ENCODE results near the gene PPP2R5A. TPM values are rescaled to one million over a fixed set of nuclear protein-coding genes. Genes with fewer than 3 reads are reported as not detected.
"Not testable (repeated sequence)": the region's sequence is repeated elsewhere in the genome, so short reads cannot be mapped to it uniquely, and the experiment has no call there.

The PPP2R5A gene
- polyA plus RNA-seq, 1 experiment: 31.5 TPM

DNA sequence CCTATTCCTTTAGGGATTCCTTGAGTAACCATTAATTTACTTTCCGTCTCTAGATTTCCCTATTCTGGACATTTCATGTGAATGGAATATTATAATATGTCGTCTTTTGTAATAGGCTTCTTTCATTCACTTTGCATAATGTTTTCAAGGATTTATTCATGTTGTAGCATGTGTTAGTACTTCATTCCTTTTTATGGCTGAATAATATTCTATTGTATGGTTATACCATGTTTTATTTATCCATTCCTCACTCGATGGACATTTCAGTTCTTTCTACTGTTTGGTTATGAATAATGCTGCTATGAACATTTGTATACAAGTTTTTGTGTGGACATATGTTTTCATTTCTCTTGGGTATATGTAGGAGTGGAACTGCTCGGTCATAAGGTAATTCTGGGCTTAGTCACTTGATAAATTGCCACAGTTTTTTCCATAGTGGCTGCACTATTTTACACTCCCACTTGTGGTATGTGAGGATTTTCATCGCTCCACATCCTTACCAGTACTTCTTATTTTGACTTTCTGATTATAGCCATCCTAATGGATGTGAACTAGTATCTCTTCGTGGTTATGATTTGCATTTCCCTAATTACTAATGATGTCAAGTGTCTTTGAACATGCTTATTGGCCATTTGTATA, 17.7 kb downstream of the PPP2R5A start:
- no peaks in the 10 kb centered on the region for H3K27me3 ChIP-seq (ENCODE audit: control insufficient read depth, insufficient read depth, low read length)
- H3K4me3 ChIP-seq (ENCODE audit: low read depth, low read length): no peak overlapping the region
- POLR2A ChIA-PET: no interaction called here
- DNase-seq (ENCODE audit: low read depth, low spot score): no peak
- CTCF ChIA-PET: no interaction called here
- no peaks in the 10 kb centered on the region; the same call in 1 of the 2 replicates for H3K9me3 ChIP-seq (ENCODE audit: control insufficient read depth, insufficient read depth, low read length)
- H3K27ac ChIP-seq (ENCODE audit: low read depth, low read length): no peak overlapping the region
- TF ChIP-seq CTCF (IDR thresholded peaks at IDR 0.05; ENCODE audit: low read depth, low read length): no peak

GRCh38 chr1:212305342-212305741, 20.1 kb downstream of the PPP2R5A start:
- POLR2A ChIA-PET: no interaction called here
- TF ChIP-seq CTCF (IDR thresholded peaks at IDR 0.05; ENCODE audit: low read depth, low read length): no peak
- no peak for DNase-seq (ENCODE audit: low read depth, low spot score)
- no peaks in the 10 kb centered on the region; the same call in 1 of the 2 replicates for H3K9me3 ChIP-seq (ENCODE audit: control insufficient read depth, insufficient read depth, low read length)
- H3K27me3 ChIP-seq (ENCODE audit: control insufficient read depth, insufficient read depth, low read length): no peaks in the 10 kb centered on the region
- no peak overlapping the region for H3K4me3 ChIP-seq (ENCODE audit: low read depth, low read length)
- no peak overlapping the region for H3K27ac ChIP-seq (ENCODE audit: low read depth, low read length)
- CTCF ChIA-PET: interaction anchor here (1.3 kb wide), 1 partner anchor 151 kb away, joined by 3 read pairs; no protein-coding TSS in a partner anchor

- DNase-seq (ENCODE audit: low read depth, low spot score); H3K4me3 ChIP-seq (ENCODE audit: low read depth, low read length); CTCF ChIA-PET; H3K27me3 ChIP-seq (ENCODE audit: control insufficient read depth, insufficient read depth, low read length); H3K9me3 ChIP-seq (ENCODE audit: control insufficient read depth, insufficient read depth, low read length); POLR2A ChIA-PET; H3K27ac ChIP-seq (ENCODE audit: low read depth, low read length): not testable (repeated sequence)
Measured at GRCh38 chr1:212305984-212306452, 20.8 kb downstream of the PPP2R5A start.

- DNase-seq (ENCODE audit: low read depth, low spot score): no peak
- POLR2A ChIA-PET: no interaction called here
- no peak for TF ChIP-seq CTCF (IDR thresholded peaks at IDR 0.05; ENCODE audit: low read depth, low read length)
Measured at GRCh38 chr1:212309967-212310366, 24.8 kb downstream of the PPP2R5A start.

GRCh38 chr1:212310383-212310782, 25.2 kb downstream of the PPP2R5A start:
- POLR2A ChIA-PET: interaction anchor here (1.3 kb wide), 1 partner anchor 222 kb away, joined by 3 read pairs; no protein-coding TSS in a partner anchor

More at GRCh38 chr1:212309967-212310366, 24.8 kb downstream of the PPP2R5A start:
- no peaks in the 10 kb centered on the region for H3K27me3 ChIP-seq (ENCODE audit: control insufficient read depth, insufficient read depth, low read length)
- CTCF ChIA-PET: interaction anchor here (1.3 to 6.0 kb wide), 2 partner anchors 146 to 239 kb away, joined by 5 to 45 read pairs; no protein-coding TSS in a partner anchor
- no peaks in the 10 kb centered on the region; the same call in 1 of the 2 replicates for H3K9me3 ChIP-seq (ENCODE audit: control insufficient read depth, insufficient read depth, low read length)
- H3K4me3 ChIP-seq (ENCODE audit: low read depth, low read length): no peak overlapping the region
- H3K27ac ChIP-seq (ENCODE audit: low read depth, low read length): no peak overlapping the region

More at GRCh38 chr1:212310383-212310782, 25.2 kb downstream of the PPP2R5A start:
- no peak overlapping the region for H3K4me3 ChIP-seq (ENCODE audit: low read depth, low read length)
- no peak for DNase-seq (ENCODE audit: low read depth, low spot score)
- H3K27me3 ChIP-seq (ENCODE audit: control insufficient read depth, insufficient read depth, low read length): no peaks in the 10 kb centered on the region
- TF ChIP-seq CTCF (IDR thresholded peaks at IDR 0.05; ENCODE audit: low read depth, low read length): no peak
- CTCF ChIA-PET: interaction anchor here (2.7 to 6.0 kb wide), 3 partner anchors 18 to 275 kb away, joined by 17 to 45 read pairs (median 20); partner anchors contain the start of genes DTL and INTS7
- H3K27ac ChIP-seq (ENCODE audit: low read depth, low read length): no peak overlapping the region
- H3K9me3 ChIP-seq (ENCODE audit: control insufficient read depth, insufficient read depth, low read length): no peaks in the 10 kb centered on the region

Data from AG04450 (cell line).